ENCODE measurements around the gene ZNF213.

ZNF213 gene

DNA sequence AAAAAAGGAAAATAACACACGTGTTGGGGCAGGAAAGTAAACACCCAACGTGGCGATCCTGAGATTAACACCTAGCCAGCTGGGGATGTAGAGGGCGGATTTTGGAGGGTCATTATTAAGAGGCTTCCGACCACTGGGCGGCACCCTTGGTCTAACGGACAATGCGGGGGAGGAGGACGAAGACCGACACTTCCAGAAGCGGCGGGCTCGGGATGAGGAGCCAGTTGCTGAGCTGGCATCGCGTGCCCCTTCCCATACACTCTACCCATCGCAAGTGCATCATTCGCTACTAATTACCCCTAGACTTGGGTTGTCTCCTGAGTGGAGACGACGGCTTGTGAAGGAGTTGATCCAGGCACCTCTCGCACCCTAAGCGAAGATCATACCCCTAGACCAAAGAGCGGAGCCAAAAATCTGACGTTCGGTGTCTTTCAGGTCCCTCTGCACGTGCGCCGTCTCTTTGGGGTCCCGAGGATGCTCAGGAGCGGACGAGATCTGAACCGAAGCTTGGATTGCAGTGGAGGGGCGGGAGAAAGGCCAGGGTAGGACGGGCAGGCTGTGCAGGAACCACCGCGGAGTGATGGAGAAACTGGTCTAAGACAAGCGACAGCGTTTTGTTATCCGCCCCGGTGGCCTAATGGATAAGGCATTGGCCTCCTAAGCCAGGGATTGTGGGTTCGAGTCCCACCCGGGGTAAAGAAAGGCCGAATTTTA is 17.6 kb downstream of the ZNF213 start (continued):
- TF ChIP-seq KLF16 (tag by site-specific recombination; IDR thresholded peaks at IDR 0.05) (peak; percentile 89), ZNF830 (tag by site-specific recombination; IDR thresholded peaks at IDR 0.05; ENCODE audit: low read depth) (no peak), BCL11B (tag by site-specific recombination; IDR thresholded peaks at IDR 0.05; ENCODE audit: low read depth) (peak; percentile 66), ZSCAN23 (tag by site-specific recombination; IDR thresholded peaks at IDR 0.05) (peak; percentile 87; the same call in 1 of the 2 replicates), ZNF214 (tag by site-specific recombination; IDR thresholded peaks at IDR 0.05; ENCODE audit: borderline replicate concordance) (no peak), ZBTB7A (tag by site-specific recombination; IDR thresholded peaks at IDR 0.05; ENCODE audit: low read depth) (peak; percentile 90), ZNF785 (tag by site-specific recombination; IDR thresholded peaks at IDR 0.05) (peak; percentile 79), ZNF324 (tag by site-specific recombination; IDR thresholded peaks at IDR 0.05) (peak; percentile 90), ZNF10 (tag by site-specific recombination; IDR thresholded peaks at IDR 0.05) (peak; percentile 55; the same call in 1 of the 2 replicates), ZNF133 (tag by site-specific recombination; IDR thresholded peaks at IDR 0.05) (no peak), TRIM28 (IDR thresholded peaks at IDR 0.05; ENCODE audit: borderline replicate concordance, low read length) (no peak), ZNF37A (tag by site-specific recombination; IDR thresholded peaks at IDR 0.05) (no peak), ZNF521 (tag by site-specific recombination; IDR thresholded peaks at IDR 0.05) (no peak), MZF1 (tag by site-specific recombination; IDR thresholded peaks at IDR 0.05; ENCODE audit: borderline replicate concordance) (peak; percentile 19; the same call in 1 of the 2 replicates), ZNF600 (tag by site-specific recombination; IDR thresholded peaks at IDR 0.05) (peak; percentile 100), ZNF138 (tag by site-specific recombination; IDR thresholded peaks at IDR 0.05; ENCODE audit: borderline replicate concordance) (no peak), ZFHX2 (tag by site-specific recombination; conservative IDR thresholded peaks at IDR 0.05) (peak; percentile 74), ZNF768 (tag by site-specific recombination; IDR thresholded peaks at IDR 0.05) (no peak), ZBTB8A (tag by site-specific recombination; IDR thresholded peaks at IDR 0.05) (no peak; the same call in none of the 2 replicates), ZNF426 (tag by site-specific recombination; IDR thresholded peaks at IDR 0.05) (no peak), ZNF677 (tag by site-specific recombination; IDR thresholded peaks at IDR 0.05) (no peak), ZFP3 (tag by site-specific recombination; IDR thresholded peaks at IDR 0.05; ENCODE audit: low read depth) (no peak; the same call in 1 of the 2 replicates)
- TF ChIP-seq, protein P1, sequence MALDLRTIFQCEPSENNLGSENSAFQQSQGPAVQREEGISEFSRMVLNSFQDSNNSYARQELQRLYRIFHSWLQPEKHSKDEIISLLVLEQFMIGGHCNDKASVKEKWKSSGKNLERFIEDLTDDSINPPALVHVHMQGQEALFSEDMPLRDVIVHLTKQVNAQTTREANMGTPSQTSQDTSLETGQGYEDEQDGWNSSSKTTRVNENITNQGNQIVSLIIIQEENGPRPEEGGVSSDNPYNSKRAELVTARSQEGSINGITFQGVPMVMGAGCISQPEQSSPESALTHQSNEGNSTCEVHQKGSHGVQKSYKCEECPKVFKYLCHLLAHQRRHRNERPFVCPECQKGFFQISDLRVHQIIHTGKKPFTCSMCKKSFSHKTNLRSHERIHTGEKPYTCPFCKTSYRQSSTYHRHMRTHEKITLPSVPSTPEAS (tag by site-specific recombination; IDR thresholded peaks at IDR 0.05) = peak; percentile 80
- TF ChIP-seq, protein P2, sequence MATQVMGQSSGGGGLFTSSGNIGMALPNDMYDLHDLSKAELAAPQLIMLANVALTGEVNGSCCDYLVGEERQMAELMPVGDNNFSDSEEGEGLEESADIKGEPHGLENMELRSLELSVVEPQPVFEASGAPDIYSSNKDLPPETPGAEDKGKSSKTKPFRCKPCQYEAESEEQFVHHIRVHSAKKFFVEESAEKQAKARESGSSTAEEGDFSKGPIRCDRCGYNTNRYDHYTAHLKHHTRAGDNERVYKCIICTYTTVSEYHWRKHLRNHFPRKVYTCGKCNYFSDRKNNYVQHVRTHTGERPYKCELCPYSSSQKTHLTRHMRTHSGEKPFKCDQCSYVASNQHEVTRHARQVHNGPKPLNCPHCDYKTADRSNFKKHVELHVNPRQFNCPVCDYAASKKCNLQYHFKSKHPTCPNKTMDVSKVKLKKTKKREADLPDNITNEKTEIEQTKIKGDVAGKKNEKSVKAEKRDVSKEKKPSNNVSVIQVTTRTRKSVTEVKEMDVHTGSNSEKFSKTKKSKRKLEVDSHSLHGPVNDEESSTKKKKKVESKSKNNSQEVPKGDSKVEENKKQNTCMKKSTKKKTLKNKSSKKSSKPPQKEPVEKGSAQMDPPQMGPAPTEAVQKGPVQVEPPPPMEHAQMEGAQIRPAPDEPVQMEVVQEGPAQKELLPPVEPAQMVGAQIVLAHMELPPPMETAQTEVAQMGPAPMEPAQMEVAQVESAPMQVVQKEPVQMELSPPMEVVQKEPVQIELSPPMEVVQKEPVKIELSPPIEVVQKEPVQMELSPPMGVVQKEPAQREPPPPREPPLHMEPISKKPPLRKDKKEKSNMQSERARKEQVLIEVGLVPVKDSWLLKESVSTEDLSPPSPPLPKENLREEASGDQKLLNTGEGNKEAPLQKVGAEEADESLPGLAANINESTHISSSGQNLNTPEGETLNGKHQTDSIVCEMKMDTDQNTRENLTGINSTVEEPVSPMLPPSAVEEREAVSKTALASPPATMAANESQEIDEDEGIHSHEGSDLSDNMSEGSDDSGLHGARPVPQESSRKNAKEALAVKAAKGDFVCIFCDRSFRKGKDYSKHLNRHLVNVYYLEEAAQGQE (tag by site-specific recombination; IDR thresholded peaks at IDR 0.05) = no peak; the same call in 1 of the 2 replicates
- TF ChIP-seq, protein P3, sequence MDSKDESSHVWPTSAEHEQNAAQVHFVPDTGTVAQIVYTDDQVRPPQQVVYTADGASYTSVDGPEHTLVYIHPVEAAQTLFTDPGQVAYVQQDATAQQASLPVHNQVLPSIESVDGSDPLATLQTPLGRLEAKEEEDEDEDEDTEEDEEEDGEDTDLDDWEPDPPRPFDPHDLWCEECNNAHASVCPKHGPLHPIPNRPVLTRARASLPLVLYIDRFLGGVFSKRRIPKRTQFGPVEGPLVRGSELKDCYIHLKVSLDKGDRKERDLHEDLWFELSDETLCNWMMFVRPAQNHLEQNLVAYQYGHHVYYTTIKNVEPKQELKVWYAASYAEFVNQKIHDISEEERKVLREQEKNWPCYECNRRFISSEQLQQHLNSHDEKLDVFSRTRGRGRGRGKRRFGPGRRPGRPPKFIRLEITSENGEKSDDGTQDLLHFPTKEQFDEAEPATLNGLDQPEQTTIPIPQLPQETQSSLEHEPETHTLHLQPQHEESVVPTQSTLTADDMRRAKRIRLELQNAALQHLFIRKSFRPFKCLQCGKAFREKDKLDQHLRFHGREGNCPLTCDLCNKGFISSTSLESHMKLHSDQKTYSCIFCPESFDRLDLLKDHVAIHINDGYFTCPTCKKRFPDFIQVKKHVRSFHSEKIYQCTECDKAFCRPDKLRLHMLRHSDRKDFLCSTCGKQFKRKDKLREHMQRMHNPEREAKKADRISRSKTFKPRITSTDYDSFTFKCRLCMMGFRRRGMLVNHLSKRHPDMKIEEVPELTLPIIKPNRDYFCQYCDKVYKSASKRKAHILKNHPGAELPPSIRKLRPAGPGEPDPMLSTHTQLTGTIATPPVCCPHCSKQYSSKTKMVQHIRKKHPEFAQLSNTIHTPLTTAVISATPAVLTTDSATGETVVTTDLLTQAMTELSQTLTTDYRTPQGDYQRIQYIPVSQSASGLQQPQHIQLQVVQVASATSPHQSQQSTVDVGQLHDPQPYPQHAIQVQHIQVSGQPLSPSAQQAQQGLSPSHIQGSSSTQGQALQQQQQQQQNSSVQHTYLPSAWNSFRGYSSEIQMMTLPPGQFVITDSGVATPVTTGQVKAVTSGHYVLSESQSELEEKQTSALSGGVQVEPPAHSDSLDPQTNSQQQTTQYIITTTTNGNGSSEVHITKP (tag by site-specific recombination; IDR thresholded peaks at IDR 0.05) = peak; percentile 67
- TF ChIP-seq, protein P4, sequence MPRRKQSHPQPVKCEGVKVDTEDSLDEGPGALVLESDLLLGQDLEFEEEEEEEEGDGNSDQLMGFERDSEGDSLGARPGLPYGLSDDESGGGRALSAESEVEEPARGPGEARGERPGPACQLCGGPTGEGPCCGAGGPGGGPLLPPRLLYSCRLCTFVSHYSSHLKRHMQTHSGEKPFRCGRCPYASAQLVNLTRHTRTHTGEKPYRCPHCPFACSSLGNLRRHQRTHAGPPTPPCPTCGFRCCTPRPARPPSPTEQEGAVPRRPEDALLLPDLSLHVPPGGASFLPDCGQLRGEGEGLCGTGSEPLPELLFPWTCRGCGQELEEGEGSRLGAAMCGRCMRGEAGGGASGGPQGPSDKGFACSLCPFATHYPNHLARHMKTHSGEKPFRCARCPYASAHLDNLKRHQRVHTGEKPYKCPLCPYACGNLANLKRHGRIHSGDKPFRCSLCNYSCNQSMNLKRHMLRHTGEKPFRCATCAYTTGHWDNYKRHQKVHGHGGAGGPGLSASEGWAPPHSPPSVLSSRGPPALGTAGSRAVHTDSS (tag by site-specific recombination; IDR thresholded peaks at IDR 0.05) = peak; percentile 42; the same call in 1 of the 2 replicates
- TF ChIP-seq, protein P5, sequence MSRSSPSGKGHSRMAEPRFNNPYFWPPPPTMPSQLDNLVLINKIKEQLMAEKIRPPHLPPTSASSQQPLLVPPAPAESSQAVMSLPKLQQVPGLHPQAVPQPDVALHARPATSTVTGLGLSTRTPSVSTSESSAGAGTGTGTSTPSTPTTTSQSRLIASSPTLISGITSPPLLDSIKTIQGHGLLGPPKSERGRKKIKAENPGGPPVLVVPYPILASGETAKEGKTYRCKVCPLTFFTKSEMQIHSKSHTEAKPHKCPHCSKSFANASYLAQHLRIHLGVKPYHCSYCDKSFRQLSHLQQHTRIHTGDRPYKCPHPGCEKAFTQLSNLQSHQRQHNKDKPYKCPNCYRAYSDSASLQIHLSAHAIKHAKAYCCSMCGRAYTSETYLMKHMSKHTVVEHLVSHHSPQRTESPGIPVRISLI (tag by site-specific recombination; IDR thresholded peaks at IDR 0.05) = no peak
- TF ChIP-seq, protein P6, sequence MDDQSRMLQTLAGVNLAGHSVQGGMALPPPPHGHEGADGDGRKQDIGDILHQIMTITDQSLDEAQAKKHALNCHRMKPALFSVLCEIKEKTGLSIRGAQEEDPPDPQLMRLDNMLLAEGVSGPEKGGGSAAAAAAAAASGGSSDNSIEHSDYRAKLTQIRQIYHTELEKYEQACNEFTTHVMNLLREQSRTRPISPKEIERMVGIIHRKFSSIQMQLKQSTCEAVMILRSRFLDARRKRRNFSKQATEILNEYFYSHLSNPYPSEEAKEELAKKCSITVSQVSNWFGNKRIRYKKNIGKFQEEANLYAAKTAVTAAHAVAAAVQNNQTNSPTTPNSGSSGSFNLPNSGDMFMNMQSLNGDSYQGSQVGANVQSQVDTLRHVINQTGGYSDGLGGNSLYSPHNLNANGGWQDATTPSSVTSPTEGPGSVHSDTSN (CRISPR knock-in tag; IDR thresholded peaks at IDR 0.05) = no peak

Data from HEK293 (cell line).